ENCODE results near the gene ACY1.
A peak's percentile ranks its signal among the peaks of the same experiment; 100 is the strongest.
"Not testable (repeated sequence)": the region's sequence is repeated elsewhere in the genome, so short reads cannot be mapped to it uniquely, and the experiment has no call there.

ACY1 gene

GRCh38 chr3:51982352-51982837, 940 bp upstream of the ACY1 start:
- DNase-seq (ENCODE audit: low read depth in 1 of 2, low spot score in 1 of 2): no peak

- DNase-seq (ENCODE audit: low read depth in 1 of 2, low spot score in 1 of 2): no peak
These were observed 388 bp downstream of the ACY1 start for GRCh38 chr3:51983578-51984268.

- DNase-seq (ENCODE audit: low read depth in 1 of 2, low spot score in 1 of 2): no peak
These were observed 923 bp downstream of the ACY1 start for GRCh38 chr3:51984269-51984647.

- DNase-seq (ENCODE audit: low read depth in 1 of 2, low spot score in 1 of 2): no peak
These were observed 1.7 kb downstream of the ACY1 start for GRCh38 chr3:51985063-51985462.

GRCh38 chr3:51986010-51986947, 2.9 kb downstream of the ACY1 start:
- DNase-seq (ENCODE audit: low read depth in 1 of 2, low spot score in 1 of 2): no peak

- DNase-seq (ENCODE audit: low read depth in 1 of 2, low spot score in 1 of 2): no peak
These were observed 4.2 kb downstream of the ACY1 start for GRCh38 chr3:51987568-51987967.

- no peak for DNase-seq (ENCODE audit: low read depth in 1 of 2, low spot score in 1 of 2)
These were observed 5.2 kb downstream of the ACY1 start for GRCh38 chr3:51988286-51989146.

- DNase-seq (ENCODE audit: low read depth in 1 of 2, low spot score in 1 of 2): not testable (repeated sequence)
These were observed 7.2 kb downstream of the ACY1 start for GRCh38 chr3:51990501-51990971.

GRCh38 chr3:51992017-51992682, 8.8 kb downstream of the ACY1 start:
- no peak for DNase-seq (ENCODE audit: low read depth in 1 of 2, low spot score in 1 of 2)

GRCh38 chr3:51993657-51994056, 10.3 kb downstream of the ACY1 start:
- not testable (repeated sequence) for DNase-seq (ENCODE audit: low read depth in 1 of 2, low spot score in 1 of 2)

- DNase-seq (ENCODE audit: low read depth in 1 of 2, low spot score in 1 of 2): no peak
These were observed 11.2 kb downstream of the ACY1 start for GRCh38 chr3:51994530-51994929.

GRCh38 chr3:51995346-51996163, 12.2 kb downstream of the ACY1 start, which contains the start of gene RPL29:
TSS of gene RPL29 (minus strand) at chr3:51995895. CDS start at chr3:51995461, 434 bp downstream.
- DNase-seq (ENCODE audit: low read depth in 1 of 2, low spot score in 1 of 2): peak; percentile 78 to 91

- DNase-seq (ENCODE audit: low read depth in 1 of 2, low spot score in 1 of 2): no peak
These were observed 13.8 kb downstream of the ACY1 start for GRCh38 chr3:51997172-51997571.

- DNase-seq (ENCODE audit: low read depth in 1 of 2, low spot score in 1 of 2): no peak
These were observed 14.7 kb downstream of the ACY1 start for GRCh38 chr3:51997935-51998596.

GRCh38 chr3:51998774-51999173, 15.4 kb downstream of the ACY1 start:
- no peak for DNase-seq (ENCODE audit: low read depth in 1 of 2, low spot score in 1 of 2)

- no peak for DNase-seq (ENCODE audit: low read depth in 1 of 2, low spot score in 1 of 2)
These were observed 16.5 kb downstream of the ACY1 start for GRCh38 chr3:51999846-52000245.

GRCh38 chr3:52001443-52001974, 18.2 kb downstream of the ACY1 start:
- peak; percentile 72 to 77 for DNase-seq (ENCODE audit: low read depth in 1 of 2, low spot score in 1 of 2)

- DNase-seq (ENCODE audit: low read depth in 1 of 2, low spot score in 1 of 2): no peak
These were observed 19.4 kb downstream of the ACY1 start for GRCh38 chr3:52002748-52003147.

Measured in activated CD4-positive, alpha-beta T cell treated with anti-CD3 and anti-CD28 coated beads, Interleukin-2, amount 50 U/mL, for 24 hours (primary cell).